Measurements from ENCODE around the gene ATP8A2.

The ATP8A2 gene

GRCh38 chr13:25673711-25674110, 301.9 kb downstream of the ATP8A2 start:
- TF ChIP-seq SIN3A (IDR thresholded peaks at IDR 0.05; ENCODE audit: borderline replicate concordance, insufficient read depth, low read length) (no peak), TAF1 (IDR thresholded peaks at IDR 0.05; ENCODE audit: borderline replicate concordance, insufficient read depth, low read length) (no peak), REST (IDR thresholded peaks at IDR 0.05; ENCODE audit: insufficient read depth in 1 of 2, low read depth in 2 of 2, low read length in 2 of 2) (no peak), POLR2AphosphoS5 (IDR thresholded peaks at IDR 0.05; ENCODE audit: low read depth, low read length) (no peak), FOXP2 (optimal IDR thresholded peaks at IDR 0.05; ENCODE audit: borderline replicate concordance, extremely low read depth, extremely low read length, insufficient read depth) (no peak)

- TF ChIP-seq TAF1 (IDR thresholded peaks at IDR 0.05; ENCODE audit: borderline replicate concordance, insufficient read depth, low read length) = no peak
- TF ChIP-seq REST (IDR thresholded peaks at IDR 0.05; ENCODE audit: insufficient read depth in 1 of 2, low read depth in 2 of 2, low read length in 2 of 2) = no peak
- TF ChIP-seq POLR2AphosphoS5 (IDR thresholded peaks at IDR 0.05; ENCODE audit: low read depth, low read length) = no peak
These were observed 302.6 kb downstream of the ATP8A2 start for GRCh38 chr13:25674371-25674770.

- TF ChIP-seq REST (IDR thresholded peaks at IDR 0.05; ENCODE audit: insufficient read depth in 1 of 2, low read depth in 2 of 2, low read length in 2 of 2) (no peak), POLR2AphosphoS5 (IDR thresholded peaks at IDR 0.05; ENCODE audit: low read depth, low read length) (no peak), FOXP2 (optimal IDR thresholded peaks at IDR 0.05; ENCODE audit: borderline replicate concordance, extremely low read depth, extremely low read length, insufficient read depth) (no peak), TAF1 (IDR thresholded peaks at IDR 0.05; ENCODE audit: borderline replicate concordance, insufficient read depth, low read length) (no peak), SIN3A (IDR thresholded peaks at IDR 0.05; ENCODE audit: borderline replicate concordance, insufficient read depth, low read length) (no peak)
These were observed 303.3 kb downstream of the ATP8A2 start for GRCh38 chr13:25675060-25675459.

GRCh38 chr13:25677956-25678355, 306.2 kb downstream of the ATP8A2 start:
- TF ChIP-seq FOXP2 (optimal IDR thresholded peaks at IDR 0.05; ENCODE audit: borderline replicate concordance, extremely low read depth, extremely low read length, insufficient read depth) (no peak), TAF1 (IDR thresholded peaks at IDR 0.05; ENCODE audit: borderline replicate concordance, insufficient read depth, low read length) (no peak), POLR2AphosphoS5 (IDR thresholded peaks at IDR 0.05; ENCODE audit: low read depth, low read length) (no peak), REST (IDR thresholded peaks at IDR 0.05; ENCODE audit: insufficient read depth in 1 of 2, low read depth in 2 of 2, low read length in 2 of 2) (no peak), SIN3A (IDR thresholded peaks at IDR 0.05; ENCODE audit: borderline replicate concordance, insufficient read depth, low read length) (no peak)

GRCh38 chr13:25678398-25678797, 306.6 kb downstream of the ATP8A2 start:
- TF ChIP-seq REST (IDR thresholded peaks at IDR 0.05; ENCODE audit: insufficient read depth in 1 of 2, low read depth in 2 of 2, low read length in 2 of 2) (no peak), SIN3A (IDR thresholded peaks at IDR 0.05; ENCODE audit: borderline replicate concordance, insufficient read depth, low read length) (no peak), TAF1 (IDR thresholded peaks at IDR 0.05; ENCODE audit: borderline replicate concordance, insufficient read depth, low read length) (no peak), FOXP2 (optimal IDR thresholded peaks at IDR 0.05; ENCODE audit: borderline replicate concordance, extremely low read depth, extremely low read length, insufficient read depth) (no peak), POLR2AphosphoS5 (IDR thresholded peaks at IDR 0.05; ENCODE audit: low read depth, low read length) (no peak)

Data from PFSK-1 (cell line).